Thoracic aorta (tissue), 2 donors: ENCODE data around the gene AHDC1. TPM values are rescaled to one million over a fixed set of nuclear protein-coding genes. Genes with fewer than 3 reads are reported as not detected.
"Not testable (repeated sequence)": the region's sequence is repeated elsewhere in the genome, so short reads cannot be mapped to it uniquely, and the experiment has no call there.

ENCODE experiments used
- ATAC-seq: fragments of 150-250 bp; one replicate; pipeline ENCODE4 v1.8.0; 2017; ENCODE audit warnings: low read depth; ENCODE audit not compliant: insufficient number of reproducible peaks, low FRiP score
- DNase-seq: peaks from one replicate; pipeline ENCODE4 v3.0.0-alpha.2; 2020; ENCODE audit warnings: low spot score
- H3K27ac ChIP-seq, 2 donors: fragments of 200-600 bp; sonication (generic); 1 replicate in 1 of 2; 2 replicates in 1 of 2; pipeline ENCODE4 v1.5.1; 2016; ENCODE audit warnings: mild to moderate bottlenecking in 2 of 2, moderate library complexity in 2 of 2
- H3K27me3 ChIP-seq: fragments of 200-600 bp; sonication (generic); replicated peaks from 2 replicates; pipeline ENCODE4 v1.6.0; 2016; ENCODE audit warnings: mild to moderate bottlenecking; ENCODE audit not compliant: insufficient read depth
- H3K36me3 ChIP-seq: fragments of 200-600 bp; sonication (generic); one replicate; pipeline ENCODE4 v1.5.1; 2016
- H3K4me1 ChIP-seq, 2 donors: fragments of 200-600 bp; sonication (generic); 1 replicate in 1 of 2; 2 replicates in 1 of 2; pipeline versions ENCODE4 v1.5.1 to v1.6.0; 2016; ENCODE audit warnings: low read depth in 2 of 2, mild to moderate bottlenecking in 1 of 2; ENCODE audit not compliant: control insufficient read depth in 1 of 2
- H3K4me3 ChIP-seq: fragments of 200-600 bp; sonication (generic); 2 replicates; pipeline ENCODE4 v1.5.1; 2016; ENCODE audit warnings: mild to moderate bottlenecking
- H3K9me3 ChIP-seq: fragments of 200-600 bp; sonication (generic); 2 replicates; pipeline ENCODE4 v1.5.1; 2016
- CTCF ChIP-seq: fragments of 200-600 bp; sonication (generic); IDR thresholded peaks from one replicate; pipeline ENCODE4 v1.5.1; 2019; ENCODE audit warnings: antibody characterized with exemption
- total RNA-seq, 2 donors: library from RNA; depleted of rRNA; stranded (reverse); fragments of >200 nt; gene quantifications; one replicate each; pipeline versions ENCODE4 v1.1.0 to v1.2.3, GENCODE V29; 2016

The AHDC1 gene
- total RNA-seq, 2 donors from 2014 or later, result 38.3 to 55.4 TPM

- H3K27ac ChIP-seq, result peak overlapping the region in 1 of 2 donors; percentile 15
- no peaks in the 10 kb centered on the region for H3K9me3 ChIP-seq
- H3K4me1 ChIP-seq, result peaks cover 6 to 27% of the 10 kb centered on the region in 2 donors
- H3K4me3 ChIP-seq, result no peak overlapping the region
- DNase-seq (no peak), ATAC-seq (no peak)
- H3K27me3 ChIP-seq, result peaks cover 8% of the 10 kb centered on the region
- H3K36me3 ChIP-seq, result no peaks in the 10 kb centered on the region
- no peak for TF ChIP-seq CTCF
Measured at GRCh38 chr1:27632387-27633297, 28.7 kb upstream of the AHDC1 start.

- peaks cover 6 to 27% of the 10 kb centered on the region in 2 donors for H3K4me1 ChIP-seq
- DNase-seq, result no peak
- ATAC-seq, result no peak
Measured at GRCh38 chr1:27630859-27631491, 27.0 kb upstream of the AHDC1 start.

GRCh38 chr1:27628712-27629111 lies 24.8 kb upstream of the AHDC1 start:
- no peak for TF ChIP-seq CTCF
- no peaks in the 10 kb centered on the region for H3K36me3 ChIP-seq
- peaks cover 6 to 17% of the 10 kb centered on the region in 2 donors for H3K4me1 ChIP-seq
- no peak overlapping the region for H3K4me3 ChIP-seq
- peaks cover 4% of the 10 kb centered on the region for H3K27me3 ChIP-seq
- H3K9me3 ChIP-seq, result no peaks in the 10 kb centered on the region
- DNase-seq (no peak), ATAC-seq (no peak)
- no peak overlapping the region for H3K27ac ChIP-seq

More at GRCh38 chr1:27630859-27631491, 27.0 kb upstream of the AHDC1 start:
- Histone ChIP-seq H3K9me3 (no peaks in the 10 kb centered on the region), H3K36me3 (no peaks in the 10 kb centered on the region), H3K4me3 (no peak overlapping the region), H3K27me3 (peaks cover 8% of the 10 kb centered on the region), H3K27ac (peak overlapping the region in 1 of 2 donors; percentile 15)
- TF ChIP-seq CTCF, result no peak

- not testable (repeated sequence) for DNase-seq, H3K9me3 ChIP-seq, H3K27ac ChIP-seq, H3K27me3 ChIP-seq, ATAC-seq, H3K36me3 ChIP-seq, H3K4me3 ChIP-seq
- peaks cover 6 to 13% of the 10 kb centered on the region in 2 donors for H3K4me1 ChIP-seq
Measured at GRCh38 chr1:27627733-27628132, 23.8 kb upstream of the AHDC1 start.

GRCh38 chr1:27627061-27627460 lies 23.1 kb upstream of the AHDC1 start:
- no peaks in the 10 kb centered on the region for H3K36me3 ChIP-seq
- no peaks in the 10 kb centered on the region for H3K27me3 ChIP-seq
- peaks cover 6 to 13% of the 10 kb centered on the region in 2 donors for H3K4me1 ChIP-seq
- ATAC-seq (no peak), DNase-seq (no peak)
- TF ChIP-seq CTCF, result no peak
- no peak overlapping the region for H3K4me3 ChIP-seq
- no peaks in the 10 kb centered on the region for H3K9me3 ChIP-seq
- no peak overlapping the region for H3K27ac ChIP-seq
